Measurements from ENCODE around the gene CHRNA5.

Gene CHRNA5

GRCh38 chr15:78616506-78616905, 51.2 kb downstream of the CHRNA5 start:
- TF ChIP-seq CTCF (IDR thresholded peaks at IDR 0.05; ENCODE audit: insufficient read depth, low read length, missing control alignments): no peak
- ChIA-PET POLR2A (no interaction called here), CTCF (interaction anchor here (1.0 to 3.6 kb wide), 7 partner anchors 8 to 568 kb away, joined by 3 to 30 read pairs (median 5); no protein-coding TSS in a partner anchor)
- H3K4me3 ChIP-seq (ENCODE audit: low read depth, low read length): no peak overlapping the region
- DNase-seq (ENCODE audit: low read depth, low spot score): no peak

- CTCF ChIA-PET: interaction anchor here (1.0 to 3.6 kb wide), 3 partner anchors 84 to 92 kb away, joined by 3 to 43 read pairs (median 30); no protein-coding TSS in a partner anchor
- no peak for DNase-seq (ENCODE audit: low read depth, low spot score)
- POLR2A ChIA-PET: no interaction called here
- H3K4me3 ChIP-seq (ENCODE audit: low read depth, low read length): no peak overlapping the region
- no peak for TF ChIP-seq CTCF (IDR thresholded peaks at IDR 0.05; ENCODE audit: insufficient read depth, low read length, missing control alignments)
Observed at GRCh38 chr15:78617076-78617475, 51.8 kb downstream of the CHRNA5 start.

- POLR2A ChIA-PET: no interaction called here
- H3K4me3 ChIP-seq (ENCODE audit: low read depth, low read length): no peak overlapping the region
- DNase-seq (ENCODE audit: low read depth, low spot score): no peak
- CTCF ChIA-PET: interaction anchor here (0.6 to 3.5 kb wide), 5 partner anchors 11 to 91 kb away, joined by 3 to 43 read pairs (median 7); no protein-coding TSS in a partner anchor
- no peak for TF ChIP-seq CTCF (IDR thresholded peaks at IDR 0.05; ENCODE audit: insufficient read depth, low read length, missing control alignments)
Observed at GRCh38 chr15:78617516-78617915, 52.2 kb downstream of the CHRNA5 start.

GRCh38 chr15:78618064-78618463, 52.7 kb downstream of the CHRNA5 start:
- DNase-seq (ENCODE audit: low read depth, low spot score): no peak
- no peak overlapping the region for H3K4me3 ChIP-seq (ENCODE audit: low read depth, low read length)
- TF ChIP-seq CTCF (IDR thresholded peaks at IDR 0.05; ENCODE audit: insufficient read depth, low read length, missing control alignments): no peak
- ChIA-PET CTCF (interaction anchor here (0.6 to 3.5 kb wide), 8 partner anchors 11 to 567 kb away, joined by 3 to 43 read pairs (median 6); no protein-coding TSS in a partner anchor), POLR2A (no interaction called here)

GRCh38 chr15:78618490-78618934, 53.2 kb downstream of the CHRNA5 start:
- CTCF ChIA-PET: interaction anchor here (0.7 to 3.5 kb wide), 13 partner anchors 10 to 566 kb away, joined by 3 to 43 read pairs (median 4); no protein-coding TSS in a partner anchor
- POLR2A ChIA-PET: no interaction called here
- peak; percentile 77 for TF ChIP-seq CTCF (IDR thresholded peaks at IDR 0.05; ENCODE audit: insufficient read depth, low read length, missing control alignments)
- DNase-seq (ENCODE audit: low read depth, low spot score): peak; percentile 52
- H3K4me3 ChIP-seq (ENCODE audit: low read depth, low read length): no peak overlapping the region

- H3K4me3 ChIP-seq (ENCODE audit: low read depth, low read length): no peak overlapping the region
- ChIA-PET POLR2A (no interaction called here), CTCF (interaction anchor here (0.7 to 3.5 kb wide), 15 partner anchors 9 to 565 kb away, joined by 3 to 43 read pairs (median 4); no protein-coding TSS in a partner anchor)
- no peak for DNase-seq (ENCODE audit: low read depth, low spot score)
- TF ChIP-seq CTCF (IDR thresholded peaks at IDR 0.05; ENCODE audit: insufficient read depth, low read length, missing control alignments): no peak
Observed at GRCh38 chr15:78619022-78619950, 54.0 kb downstream of the CHRNA5 start.
